GM12873 (cell line): ENCODE data around the gene FOXRED1.

ENCODE experiments used
- CTCF ChIP-seq: IDR thresholded peaks from 2 replicates; pipeline ENCODE4 v1.5.1; 2012; ENCODE audit warnings: low read depth, mild to moderate bottlenecking, moderate library complexity, low read length, control low read depth; ENCODE audit not compliant: insufficient read depth; ENCODE audit errors: missing control alignments

Gene FOXRED1

GRCh38 chr11:126277780-126278179 is 8.8 kb downstream of the FOXRED1 start:
- TF ChIP-seq CTCF: no peak

GRCh38 chr11:126279191-126279590 is 10.2 kb downstream of the FOXRED1 start:
- no peak for TF ChIP-seq CTCF

GRCh38 chr11:126280595-126280994 is 11.6 kb downstream of the FOXRED1 start:
- TF ChIP-seq CTCF: no peak

- no peak for TF ChIP-seq CTCF
Observed at GRCh38 chr11:126281245-126281644, 12.3 kb downstream of the FOXRED1 start.

GRCh38 chr11:126281666-126282175 is 12.8 kb downstream of the FOXRED1 start:
- TF ChIP-seq CTCF: no peak

- no peak for TF ChIP-seq CTCF
Observed at GRCh38 chr11:126282361-126282735, 13.4 kb downstream of the FOXRED1 start.

DNA sequence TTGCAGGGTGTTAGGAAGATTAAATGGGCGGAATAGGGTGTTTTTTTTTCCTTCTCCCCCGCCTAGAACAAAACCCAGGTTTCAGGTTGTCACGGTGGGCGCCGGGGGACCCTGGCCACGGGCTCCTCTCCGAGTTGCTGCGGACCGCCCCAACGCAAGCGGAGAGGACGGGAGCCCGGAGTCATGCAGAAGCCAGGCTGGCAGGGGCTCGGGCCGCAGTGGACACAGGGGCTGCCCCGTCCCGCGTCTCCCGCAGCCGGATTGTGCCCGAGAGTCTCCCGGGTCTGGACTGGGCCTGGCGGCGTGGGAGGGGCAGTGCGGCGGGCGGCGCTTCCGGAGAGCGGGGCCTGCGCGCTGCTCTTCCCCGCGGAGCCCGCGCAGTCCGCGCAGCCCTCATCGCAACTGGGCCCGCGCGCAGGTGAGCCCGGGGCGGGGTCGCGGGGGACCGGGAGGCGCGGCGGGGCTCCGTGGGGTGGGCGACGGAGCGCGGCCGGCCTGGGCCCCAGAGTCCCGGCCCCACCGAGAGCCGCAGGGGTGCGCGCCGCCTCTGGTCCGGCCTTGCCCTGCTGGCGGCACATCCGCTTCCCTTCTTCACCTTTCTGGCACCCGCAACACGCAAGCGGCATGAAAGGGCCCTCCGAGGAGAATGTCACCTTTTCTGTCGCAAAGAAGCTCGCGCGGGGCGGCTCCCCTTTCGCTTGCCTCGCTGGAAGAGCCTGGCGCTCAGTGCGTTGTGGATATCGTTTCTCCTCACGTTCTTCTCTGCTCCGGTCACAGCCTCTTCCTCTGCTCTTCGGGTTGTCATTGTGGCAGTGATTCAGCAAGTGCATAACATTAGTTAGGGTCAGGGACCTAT is 14.0 kb downstream of the FOXRED1 start, which contains the start of gene TIRAP:
TSS of gene TIRAP (plus strand) at position 358 of the 856 bp plus-strand sequence. CDS start 7,802 bp downstream, outside the sequence.
- TF ChIP-seq CTCF: no peak
